ENCODE results near the gene PRKAR2B. TPM values are rescaled to one million over a fixed set of nuclear protein-coding genes. Genes with fewer than 3 reads are reported as not detected.

The PRKAR2B gene
- total and polyA plus RNA-seq, 10 donors: 8.3 to 74.4 (median 38.9) TPM

DNA sequence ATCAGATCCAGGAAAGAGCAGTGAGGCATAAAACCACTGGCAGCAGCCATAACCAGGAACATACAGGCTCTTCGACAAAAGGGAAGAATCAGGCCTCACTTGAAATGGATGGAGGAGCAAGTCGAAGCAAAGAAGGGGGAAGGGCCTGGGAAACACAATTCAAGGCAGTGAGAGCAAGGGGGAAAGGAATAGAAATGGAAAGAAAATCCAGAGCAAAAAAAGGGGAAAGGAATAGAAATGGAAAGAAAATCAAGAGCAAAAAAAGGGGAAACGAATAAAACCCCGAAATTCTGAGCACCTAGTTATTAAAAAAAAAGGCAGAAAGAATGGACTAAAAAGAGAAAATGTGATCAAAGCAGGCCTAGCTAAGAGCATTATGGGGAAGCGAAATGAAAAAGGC lies 24.1 kb upstream of the PRKAR2B start:
- Histone ChIP-seq H3K9me3 (peaks cover 0 to 6% (median 3%) of the 10 kb centered on the region in 8 donors), H3K27me3 (replicated peaks in 1 of 7) (no peaks in the 10 kb centered on the region), H3K27ac (no peak overlapping the region), H3K4me1 (peaks cover 0 to 2% (median 0%) of the 10 kb centered on the region in 6 donors), H3K36me3 (no peaks in the 10 kb centered on the region), H3K4me3 (no peak overlapping the region)
- intact Hi-C loops (cut with DNase I; ENCODE audit: low total_unique reads): no loop called here
- 77 to 86% (median 80%) methylated on average over 5 of the region's 5 CpGs for WGBS, 5 donors
- TF ChIP-seq POLR2AphosphoS5 (IDR thresholded peaks at IDR 0.05): no peak
- TF ChIP-seq, protein P1, sequence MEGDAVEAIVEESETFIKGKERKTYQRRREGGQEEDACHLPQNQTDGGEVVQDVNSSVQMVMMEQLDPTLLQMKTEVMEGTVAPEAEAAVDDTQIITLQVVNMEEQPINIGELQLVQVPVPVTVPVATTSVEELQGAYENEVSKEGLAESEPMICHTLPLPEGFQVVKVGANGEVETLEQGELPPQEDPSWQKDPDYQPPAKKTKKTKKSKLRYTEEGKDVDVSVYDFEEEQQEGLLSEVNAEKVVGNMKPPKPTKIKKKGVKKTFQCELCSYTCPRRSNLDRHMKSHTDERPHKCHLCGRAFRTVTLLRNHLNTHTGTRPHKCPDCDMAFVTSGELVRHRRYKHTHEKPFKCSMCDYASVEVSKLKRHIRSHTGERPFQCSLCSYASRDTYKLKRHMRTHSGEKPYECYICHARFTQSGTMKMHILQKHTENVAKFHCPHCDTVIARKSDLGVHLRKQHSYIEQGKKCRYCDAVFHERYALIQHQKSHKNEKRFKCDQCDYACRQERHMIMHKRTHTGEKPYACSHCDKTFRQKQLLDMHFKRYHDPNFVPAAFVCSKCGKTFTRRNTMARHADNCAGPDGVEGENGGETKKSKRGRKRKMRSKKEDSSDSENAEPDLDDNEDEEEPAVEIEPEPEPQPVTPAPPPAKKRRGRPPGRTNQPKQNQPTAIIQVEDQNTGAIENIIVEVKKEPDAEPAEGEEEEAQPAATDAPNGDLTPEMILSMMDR (IDR thresholded peaks at IDR 0.05 in 8 of 11, conservative IDR thresholded peaks at IDR 0.05 in 3 of 11): no peak
- no peak for TF ChIP-seq POLR2A (IDR thresholded peaks at IDR 0.05)
- DNase-seq: no peak

DNA sequence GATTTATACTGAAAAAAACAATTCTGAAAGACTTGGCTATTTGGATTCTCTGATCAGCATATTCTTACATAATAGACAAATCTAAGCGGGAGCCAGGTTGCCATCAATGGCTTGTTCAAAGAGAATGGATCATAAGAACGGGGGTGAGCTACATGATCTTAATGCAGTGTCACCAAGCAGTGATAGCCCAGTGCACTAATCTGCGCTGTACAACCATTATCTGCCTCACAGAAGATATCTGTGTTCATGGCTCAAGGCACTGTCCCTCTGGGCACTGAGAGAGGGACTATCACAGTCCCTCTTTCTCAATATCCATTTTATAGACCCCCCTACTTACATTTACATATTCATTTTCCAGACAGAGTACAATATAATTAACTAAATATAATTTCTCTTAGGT lies 22.9 kb upstream of the PRKAR2B start:
- Histone ChIP-seq H3K36me3 (no peaks in the 10 kb centered on the region), H3K4me1 (peaks cover 0 to 9% (median 4%) of the 10 kb centered on the region in 6 donors), H3K27ac (no peak overlapping the region), H3K27me3 (replicated peaks in 1 of 7) (no peaks in the 10 kb centered on the region), H3K4me3 (no peak overlapping the region), H3K9me3 (peaks cover 0 to 6% (median 3%) of the 10 kb centered on the region in 8 donors)
- DNase-seq: no peak
- WGBS, 5 donors: 89 to 97% (median 94%) methylated on average over 3 of the region's 3 CpGs
- no peak for TF ChIP-seq POLR2AphosphoS5 (IDR thresholded peaks at IDR 0.05)
- TF ChIP-seq, protein P1 (IDR thresholded peaks at IDR 0.05 in 8 of 11, conservative IDR thresholded peaks at IDR 0.05 in 3 of 11): no peak
- intact Hi-C loops (cut with DNase I; ENCODE audit: low total_unique reads): no loop called here

DNA sequence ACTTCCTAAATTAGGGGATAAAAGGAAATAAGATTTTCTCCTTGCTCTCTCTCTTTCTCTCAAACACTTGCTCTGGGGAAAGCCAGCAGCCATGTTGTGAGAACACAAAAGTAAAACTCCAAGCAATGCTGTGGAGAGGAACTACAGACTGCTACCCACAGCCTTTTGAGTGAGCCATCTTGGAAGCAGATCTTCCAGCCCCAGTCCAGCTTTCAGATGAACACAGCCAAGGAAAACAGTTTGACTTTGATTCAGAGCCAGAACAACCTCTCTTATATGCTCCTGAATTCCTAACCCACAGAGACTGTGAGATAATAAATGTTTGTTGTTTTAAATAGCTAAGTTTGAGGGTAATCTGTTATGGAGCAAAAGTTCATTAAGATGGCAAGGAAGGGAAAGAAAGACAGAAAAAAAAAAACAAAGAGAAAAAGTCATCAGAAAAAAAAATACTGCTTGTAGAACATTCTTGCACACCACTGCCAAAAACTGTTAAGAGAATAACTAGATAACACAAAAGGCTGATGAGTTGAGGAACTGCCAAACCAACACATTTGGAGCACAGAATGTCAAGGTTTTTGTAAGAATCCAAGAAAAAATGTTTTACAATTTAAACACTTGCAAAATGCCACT lies 20.9 kb upstream of the PRKAR2B start:
- Histone ChIP-seq H3K27me3 (replicated peaks in 1 of 7) (no peaks in the 10 kb centered on the region), H3K36me3 (no peaks in the 10 kb centered on the region), H3K9me3 (peaks cover 0 to 6% (median 3%) of the 10 kb centered on the region in 8 donors), H3K4me1 (peaks cover 0 to 22% (median 9%) of the 10 kb centered on the region in 6 donors), H3K4me3 (no peak overlapping the region), H3K27ac (no peak overlapping the region)
- intact Hi-C loops (cut with DNase I; ENCODE audit: low total_unique reads): no loop called here
- no peak for DNase-seq
- TF ChIP-seq POLR2A (IDR thresholded peaks at IDR 0.05): no peak

- WGBS, 5 donors: 84 to 91% (median 90%) methylated on average over 2 of the region's 2 CpGs
- no peak overlapping the region for H3K4me3 ChIP-seq
- intact Hi-C loops (cut with DNase I; ENCODE audit: low total_unique reads): no loop called here
- peaks cover 0 to 22% (median 10%) of the 10 kb centered on the region in 6 donors for H3K4me1 ChIP-seq
- H3K9me3 ChIP-seq: peaks cover 0 to 6% (median 3%) of the 10 kb centered on the region in 8 donors
- no peak overlapping the region for H3K27ac ChIP-seq
- no peaks in the 10 kb centered on the region for H3K27me3 ChIP-seq (replicated peaks in 1 of 7)
- no peak for DNase-seq
- TF ChIP-seq POLR2AphosphoS5 (IDR thresholded peaks at IDR 0.05) (no peak), POLR2A (IDR thresholded peaks at IDR 0.05) (no peak)
- TF ChIP-seq, protein P1 (IDR thresholded peaks at IDR 0.05 in 8 of 11, conservative IDR thresholded peaks at IDR 0.05 in 3 of 11): no peak
- H3K36me3 ChIP-seq: no peaks in the 10 kb centered on the region
These were observed 19.6 kb upstream of the PRKAR2B start for GRCh38 chr7:107024906-107025305.

All from spleen (tissue), 11 donors.